Calu3 (cell line): ENCODE results near the gene DDX55. TPM values are rescaled to one million over a fixed set of nuclear protein-coding genes. Genes with fewer than 3 reads are reported as not detected.
"Not testable (repeated sequence)": the region's sequence is repeated elsewhere in the genome, so short reads cannot be mapped to it uniquely, and the experiment has no call there.

Experiments
- BruUV-seq: library from RNA; stranded (reverse); fragments of 400-500 nt; replicated peaks from 2 replicates; lab custom pipeline; 2021; lab: Mats Ljungman, UMichigan
- CTCF ChIA-PET: fragments of 300-600 bp; sonication (Branson Sonifier 250); formaldehyde crosslinking; loops from one replicate; lab custom pipeline; 2022; ENCODE audit warnings: antibody characterized with exemption; lab: Charles Lee
- DNase-seq: peaks from one replicate; pipeline ENCODE4 v3.0.0; 2022
- H3K27ac Mint-ChIP-seq: one replicate; pipeline ENCODE4 v1.8.0; 2022; ENCODE audit warnings: mixed read lengths; ENCODE audit not compliant: unreplicated experiment
- H3K27me3 Mint-ChIP-seq: one replicate; pipeline ENCODE4 v1.8.0; 2022; ENCODE audit warnings: mixed read lengths; ENCODE audit not compliant: unreplicated experiment
- H3K36me3 Mint-ChIP-seq: one replicate; pipeline ENCODE4 v1.8.0; 2022; ENCODE audit warnings: mild to moderate bottlenecking, moderate library complexity, mixed read lengths; ENCODE audit not compliant: insufficient read depth, unreplicated experiment
- H3K4me1 Mint-ChIP-seq: one replicate; pipeline ENCODE4 v1.8.0; 2022; ENCODE audit warnings: mild to moderate bottlenecking, low read depth, mixed read lengths; ENCODE audit not compliant: unreplicated experiment
- H3K4me3 Mint-ChIP-seq: one replicate; pipeline ENCODE4 v1.8.0; 2022; ENCODE audit warnings: mild to moderate bottlenecking, low read depth, moderate library complexity, mixed read lengths; ENCODE audit not compliant: unreplicated experiment
- H3K9me3 Mint-ChIP-seq: one replicate; pipeline ENCODE4 v1.8.0; 2022; ENCODE audit warnings: low read depth, mixed read lengths; ENCODE audit not compliant: unreplicated experiment
- intact Hi-C: fragments of 100-400 bp; cut with micrococcal nuclease; formaldehyde crosslinking; loops from one replicate; pipeline ENCODE4 v1.10.0; 2022; ENCODE audit not compliant: unreplicated experiment
- total RNA-seq: library from RNA; stranded (reverse); gene quantifications from 2 replicates; pipeline ENCODE4 v1.2.3, GENCODE V29; 2022
- TF ChIP-seq, protein P1 (sequence below): fragments of 200-600 bp; IDR thresholded peaks from one replicate; pipeline ENCODE4 v1.8.0; 2022; ENCODE audit warnings: antibody characterized with exemption; ENCODE audit not compliant: unreplicated experiment

DDX55 gene
- total RNA-seq, 1 experiment from 2014 or later = 52.7 TPM

- DNase-seq = no peak
- peaks cover 13% of the 10 kb centered on the region for H3K27me3 Mint-ChIP-seq
- TF ChIP-seq, protein P1, sequence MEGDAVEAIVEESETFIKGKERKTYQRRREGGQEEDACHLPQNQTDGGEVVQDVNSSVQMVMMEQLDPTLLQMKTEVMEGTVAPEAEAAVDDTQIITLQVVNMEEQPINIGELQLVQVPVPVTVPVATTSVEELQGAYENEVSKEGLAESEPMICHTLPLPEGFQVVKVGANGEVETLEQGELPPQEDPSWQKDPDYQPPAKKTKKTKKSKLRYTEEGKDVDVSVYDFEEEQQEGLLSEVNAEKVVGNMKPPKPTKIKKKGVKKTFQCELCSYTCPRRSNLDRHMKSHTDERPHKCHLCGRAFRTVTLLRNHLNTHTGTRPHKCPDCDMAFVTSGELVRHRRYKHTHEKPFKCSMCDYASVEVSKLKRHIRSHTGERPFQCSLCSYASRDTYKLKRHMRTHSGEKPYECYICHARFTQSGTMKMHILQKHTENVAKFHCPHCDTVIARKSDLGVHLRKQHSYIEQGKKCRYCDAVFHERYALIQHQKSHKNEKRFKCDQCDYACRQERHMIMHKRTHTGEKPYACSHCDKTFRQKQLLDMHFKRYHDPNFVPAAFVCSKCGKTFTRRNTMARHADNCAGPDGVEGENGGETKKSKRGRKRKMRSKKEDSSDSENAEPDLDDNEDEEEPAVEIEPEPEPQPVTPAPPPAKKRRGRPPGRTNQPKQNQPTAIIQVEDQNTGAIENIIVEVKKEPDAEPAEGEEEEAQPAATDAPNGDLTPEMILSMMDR = no peak
- peaks cover 12% of the 10 kb centered on the region for H3K4me1 Mint-ChIP-seq
- BruUV-seq = no TSS peak
- intact Hi-C loops = no loop called here
- H3K36me3 Mint-ChIP-seq = peaks cover 12% of the 10 kb centered on the region
- H3K4me3 Mint-ChIP-seq = no peak overlapping the region
- CTCF ChIA-PET = no interaction called here
- no peaks in the 10 kb centered on the region for H3K9me3 Mint-ChIP-seq
- H3K27ac Mint-ChIP-seq = no peak overlapping the region
These were observed 23.7 kb upstream of the DDX55 start for GRCh38 chr12:123578243-123578642.

DNA sequence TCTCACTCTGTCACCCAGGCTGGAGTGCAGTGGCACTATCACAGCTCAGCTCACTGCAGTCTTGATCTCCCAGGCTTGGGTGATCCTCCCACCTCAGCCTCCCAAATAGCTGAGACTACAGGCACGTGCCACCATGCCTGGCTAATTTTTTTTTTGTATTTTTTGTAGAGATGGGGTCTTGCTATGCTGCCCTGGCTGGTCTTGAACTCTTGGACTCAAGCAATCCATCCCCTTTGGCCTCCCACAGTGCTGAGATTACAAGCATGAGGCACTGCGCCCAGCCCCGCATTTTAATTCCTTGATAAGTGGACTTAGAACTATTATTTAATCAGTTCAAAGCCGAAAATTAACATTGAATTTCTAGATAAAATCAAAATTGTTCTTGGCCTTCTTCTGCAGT is 23.1 kb upstream of the DDX55 start:
- H3K4me3 Mint-ChIP-seq, H3K27me3 Mint-ChIP-seq, DNase-seq, H3K27ac Mint-ChIP-seq, CTCF ChIA-PET, H3K9me3 Mint-ChIP-seq, BruUV-seq, intact Hi-C loops: not testable (repeated sequence)
- peaks cover 18% of the 10 kb centered on the region for H3K36me3 Mint-ChIP-seq
- peaks cover 12% of the 10 kb centered on the region for H3K4me1 Mint-ChIP-seq

DNA sequence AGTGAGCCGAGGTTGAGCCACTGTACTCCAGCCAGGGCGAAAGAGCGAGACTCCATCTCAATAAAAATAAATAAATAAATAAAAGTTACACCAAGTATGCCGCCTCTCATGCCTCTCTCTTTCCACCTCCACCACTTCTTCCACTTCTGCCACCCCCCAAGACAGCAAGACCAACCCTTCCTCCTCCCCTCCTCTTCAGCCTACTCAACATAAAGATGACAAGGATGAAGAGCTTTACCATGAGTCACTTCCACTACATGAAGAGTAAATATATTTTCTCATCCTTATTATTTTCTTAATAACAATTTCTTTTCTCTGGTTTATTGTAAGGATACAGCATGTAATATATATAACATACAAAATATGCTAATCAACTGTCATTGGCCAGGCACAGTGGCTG is 21.1 kb upstream of the DDX55 start:
- intact Hi-C loops = no loop called here
- Mint-ChIP-seq H3K27me3 (no peaks in the 10 kb centered on the region), H3K4me1 (peaks cover 18% of the 10 kb centered on the region), H3K9me3 (no peaks in the 10 kb centered on the region), H3K4me3 (no peak overlapping the region), H3K36me3 (peaks cover 37% of the 10 kb centered on the region), H3K27ac (no peak overlapping the region)
- TF ChIP-seq, protein P1 = no peak
- BruUV-seq = no TSS peak
- CTCF ChIA-PET = no interaction called here
- DNase-seq = no peak

- H3K4me3 Mint-ChIP-seq = no peak overlapping the region
- H3K27ac Mint-ChIP-seq = peak overlapping the region; percentile 59
- no peaks in the 10 kb centered on the region for H3K9me3 Mint-ChIP-seq
- intact Hi-C loops = no loop called here
- H3K4me1 Mint-ChIP-seq = peaks cover 26% of the 10 kb centered on the region
- no peak for DNase-seq
- BruUV-seq = no TSS peak
- CTCF ChIA-PET = interaction anchor here (0.6 kb wide), 1 partner anchor 437 kb away, joined by 6 read pairs; no protein-coding TSS in a partner anchor
- TF ChIP-seq, protein P1 = no peak
- H3K27me3 Mint-ChIP-seq = no peaks in the 10 kb centered on the region
- peaks cover 90% of the 10 kb centered on the region for H3K36me3 Mint-ChIP-seq
These were observed 10.0 kb upstream of the DDX55 start for GRCh38 chr12:123591702-123592481.

GRCh38 chr12:123595729-123596128 is 6.2 kb upstream of the DDX55 start:
- no peaks in the 10 kb centered on the region for H3K9me3 Mint-ChIP-seq
- H3K4me3 Mint-ChIP-seq = no peak overlapping the region
- peaks cover 60% of the 10 kb centered on the region for H3K36me3 Mint-ChIP-seq
- no peaks in the 10 kb centered on the region for H3K27me3 Mint-ChIP-seq
- BruUV-seq = no TSS peak
- H3K4me1 Mint-ChIP-seq = peaks cover 18% of the 10 kb centered on the region
- DNase-seq = no peak
- TF ChIP-seq, protein P1 = no peak
- intact Hi-C loops = no loop called here
- CTCF ChIA-PET = no interaction called here
- H3K27ac Mint-ChIP-seq = no peak overlapping the region
